GM12874 (cell line): Measurements from ENCODE around the gene CTSL.
A peak's percentile ranks its signal among the peaks of the same experiment; 100 is the strongest.

Experiments
- TF ChIP-seq, protein P1 (sequence below): IDR thresholded peaks from 2 replicates; pipeline ENCODE4 v1.5.1; 2011; ENCODE audit warnings: low read depth, mild to moderate bottlenecking, control low read depth, low read length, moderate library complexity; ENCODE audit not compliant: insufficient read depth

The CTSL gene

DNA sequence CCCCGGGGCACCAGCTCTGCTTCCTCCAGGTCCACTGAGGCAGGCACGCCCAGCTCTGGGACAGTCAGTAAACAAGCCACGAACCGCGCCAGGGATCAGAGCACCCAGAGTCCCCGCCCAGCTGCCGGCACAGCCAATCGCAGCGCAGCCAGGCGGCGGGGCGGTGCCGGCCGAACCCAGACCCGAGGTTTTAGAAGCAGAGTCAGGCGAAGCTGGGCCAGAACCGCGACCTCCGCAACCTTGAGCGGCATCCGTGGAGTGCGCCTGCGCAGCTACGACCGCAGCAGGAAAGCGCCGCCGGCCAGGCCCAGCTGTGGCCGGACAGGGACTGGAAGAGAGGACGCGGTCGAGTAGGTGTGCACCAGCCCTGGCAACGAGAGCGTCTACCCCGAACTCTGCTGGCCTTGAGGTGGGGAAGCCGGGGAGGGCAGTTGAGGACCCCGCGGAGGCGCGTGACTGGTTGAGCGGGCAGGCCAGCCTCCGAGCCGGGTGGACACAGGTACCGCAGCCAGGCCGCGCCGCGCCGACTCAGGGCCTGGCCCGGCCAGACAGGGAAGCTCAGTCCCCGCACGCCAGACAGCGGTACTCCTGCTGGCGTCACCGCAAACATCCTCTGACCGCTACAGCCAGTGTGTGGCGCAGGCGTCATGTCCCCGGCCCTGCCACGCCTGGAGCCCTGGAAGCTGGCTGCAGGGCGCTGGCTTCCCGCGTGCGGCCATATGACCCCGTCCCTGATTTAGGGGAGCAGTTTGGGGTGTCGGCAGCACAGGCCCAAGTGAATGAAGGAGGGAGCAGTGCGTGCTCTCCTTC, at the start of gene CTSL:
CTSL (plus strand) TSS at position 220 of the 810 bp plus-strand sequence. CDS start 1,485 bp downstream, outside the sequence.
- TF ChIP-seq, protein P1, sequence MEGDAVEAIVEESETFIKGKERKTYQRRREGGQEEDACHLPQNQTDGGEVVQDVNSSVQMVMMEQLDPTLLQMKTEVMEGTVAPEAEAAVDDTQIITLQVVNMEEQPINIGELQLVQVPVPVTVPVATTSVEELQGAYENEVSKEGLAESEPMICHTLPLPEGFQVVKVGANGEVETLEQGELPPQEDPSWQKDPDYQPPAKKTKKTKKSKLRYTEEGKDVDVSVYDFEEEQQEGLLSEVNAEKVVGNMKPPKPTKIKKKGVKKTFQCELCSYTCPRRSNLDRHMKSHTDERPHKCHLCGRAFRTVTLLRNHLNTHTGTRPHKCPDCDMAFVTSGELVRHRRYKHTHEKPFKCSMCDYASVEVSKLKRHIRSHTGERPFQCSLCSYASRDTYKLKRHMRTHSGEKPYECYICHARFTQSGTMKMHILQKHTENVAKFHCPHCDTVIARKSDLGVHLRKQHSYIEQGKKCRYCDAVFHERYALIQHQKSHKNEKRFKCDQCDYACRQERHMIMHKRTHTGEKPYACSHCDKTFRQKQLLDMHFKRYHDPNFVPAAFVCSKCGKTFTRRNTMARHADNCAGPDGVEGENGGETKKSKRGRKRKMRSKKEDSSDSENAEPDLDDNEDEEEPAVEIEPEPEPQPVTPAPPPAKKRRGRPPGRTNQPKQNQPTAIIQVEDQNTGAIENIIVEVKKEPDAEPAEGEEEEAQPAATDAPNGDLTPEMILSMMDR: no peak

DNA sequence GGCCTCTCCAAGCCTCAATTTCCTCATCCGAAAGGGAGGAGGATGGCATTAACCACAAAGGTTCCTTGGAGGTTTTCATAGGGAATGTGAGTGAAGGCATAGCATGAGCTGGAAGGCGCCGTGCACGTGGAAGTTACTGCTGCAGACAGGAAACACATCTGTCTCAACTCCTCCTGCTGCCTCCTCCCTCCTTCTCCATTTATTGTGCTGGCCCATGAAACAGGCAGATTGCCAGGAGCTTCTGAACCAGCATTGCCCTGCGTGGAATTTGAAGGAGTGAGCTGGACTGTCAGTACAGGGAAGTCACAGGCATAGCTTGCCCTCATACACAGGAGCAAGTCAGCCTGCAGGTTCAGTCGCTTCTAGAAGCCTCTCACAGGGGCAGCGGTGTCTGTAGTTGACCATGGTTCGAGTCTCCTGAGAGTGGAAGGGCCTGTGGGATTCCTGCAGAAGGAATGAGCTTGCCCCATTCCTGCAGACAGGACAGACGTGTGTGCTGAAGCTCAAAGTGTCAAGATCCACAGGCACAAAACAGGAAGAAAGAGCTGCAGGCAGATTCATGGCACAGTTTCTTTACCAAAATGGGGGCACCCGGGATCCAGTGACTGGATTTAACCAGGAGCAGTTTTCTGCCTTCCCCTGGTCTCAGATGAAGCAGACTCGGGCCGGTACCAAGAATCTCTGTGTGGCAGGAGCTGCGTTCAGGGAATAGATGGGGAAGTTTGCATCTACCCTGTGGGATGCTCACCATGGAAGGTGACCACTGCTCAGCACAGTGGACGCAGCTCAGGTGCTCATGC, 48.7 kb upstream of the CTSL start:
- TF ChIP-seq, protein P1: no peak

DNA sequence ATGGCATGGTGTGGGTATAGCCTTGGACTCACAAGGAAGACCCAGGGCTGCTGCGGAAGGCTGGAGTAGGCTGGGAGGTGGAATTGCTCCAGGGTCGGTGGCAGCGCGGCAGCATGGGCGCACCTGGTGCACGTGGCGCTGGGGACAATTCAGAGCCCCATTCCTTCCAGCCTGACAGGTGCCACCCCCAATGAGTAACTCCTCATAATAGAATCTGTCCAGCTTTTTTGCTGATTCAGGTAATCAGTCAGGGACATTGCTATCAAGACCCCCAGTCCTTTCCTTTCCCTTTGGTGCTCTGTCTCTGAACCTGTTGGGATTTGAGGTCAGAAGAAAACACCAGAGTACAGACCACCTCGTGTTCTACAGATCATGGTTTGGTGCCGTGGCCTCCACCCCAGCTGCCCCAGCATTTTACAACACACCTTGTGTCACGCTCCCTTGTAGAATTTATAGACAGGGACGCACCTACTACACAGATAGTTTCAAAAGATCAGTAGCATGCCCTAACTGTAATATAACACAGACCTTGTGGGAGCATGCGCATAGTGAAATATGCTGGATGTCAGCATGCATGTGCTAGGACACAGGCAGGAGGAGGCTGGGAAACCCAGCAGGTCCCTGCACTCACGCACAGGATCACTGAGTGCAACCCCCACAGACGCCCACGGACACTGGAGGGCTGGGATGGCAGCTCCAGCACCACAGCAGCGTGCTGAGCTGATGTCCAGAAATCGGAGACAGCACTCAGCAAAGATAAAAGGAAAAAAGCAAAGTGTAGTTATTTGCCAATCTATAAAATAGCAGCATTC, 47.9 kb upstream of the CTSL start:
- TF ChIP-seq, protein P1: no peak

DNA sequence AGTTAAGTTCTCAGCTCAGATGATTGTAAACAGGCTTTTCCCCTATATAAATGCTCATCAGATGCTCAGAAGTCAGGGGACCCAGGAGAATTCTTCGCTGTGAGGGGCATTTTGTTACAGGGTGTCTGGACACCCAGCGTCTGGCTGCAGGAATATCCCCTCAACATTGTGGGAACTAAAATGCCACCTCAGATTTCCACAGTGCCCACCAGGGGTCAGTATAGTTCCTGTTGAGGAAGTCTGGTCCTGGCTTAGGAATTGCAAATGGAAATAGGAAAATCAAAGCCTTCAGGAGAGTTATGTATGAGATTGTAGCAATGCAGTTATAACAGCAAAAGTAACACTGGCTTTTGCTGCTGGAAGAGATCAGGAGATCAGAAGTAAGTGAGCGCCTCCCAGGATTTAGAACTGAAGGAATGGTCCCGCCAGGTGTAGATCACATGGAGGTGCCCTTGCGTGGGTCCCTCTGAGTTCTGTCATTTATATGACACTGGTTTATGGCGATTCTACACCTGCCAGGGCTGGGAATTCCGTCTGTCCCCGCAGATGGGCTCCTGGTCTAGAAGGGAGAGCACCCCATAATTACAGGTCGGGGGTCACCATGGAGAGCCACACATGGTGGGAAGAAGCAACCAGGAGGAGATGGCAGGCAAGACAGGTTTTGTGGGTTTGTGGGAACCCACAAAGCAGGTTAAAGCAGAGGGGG, 47.1 kb upstream of the CTSL start:
- TF ChIP-seq, protein P1: peak; percentile 63

DNA sequence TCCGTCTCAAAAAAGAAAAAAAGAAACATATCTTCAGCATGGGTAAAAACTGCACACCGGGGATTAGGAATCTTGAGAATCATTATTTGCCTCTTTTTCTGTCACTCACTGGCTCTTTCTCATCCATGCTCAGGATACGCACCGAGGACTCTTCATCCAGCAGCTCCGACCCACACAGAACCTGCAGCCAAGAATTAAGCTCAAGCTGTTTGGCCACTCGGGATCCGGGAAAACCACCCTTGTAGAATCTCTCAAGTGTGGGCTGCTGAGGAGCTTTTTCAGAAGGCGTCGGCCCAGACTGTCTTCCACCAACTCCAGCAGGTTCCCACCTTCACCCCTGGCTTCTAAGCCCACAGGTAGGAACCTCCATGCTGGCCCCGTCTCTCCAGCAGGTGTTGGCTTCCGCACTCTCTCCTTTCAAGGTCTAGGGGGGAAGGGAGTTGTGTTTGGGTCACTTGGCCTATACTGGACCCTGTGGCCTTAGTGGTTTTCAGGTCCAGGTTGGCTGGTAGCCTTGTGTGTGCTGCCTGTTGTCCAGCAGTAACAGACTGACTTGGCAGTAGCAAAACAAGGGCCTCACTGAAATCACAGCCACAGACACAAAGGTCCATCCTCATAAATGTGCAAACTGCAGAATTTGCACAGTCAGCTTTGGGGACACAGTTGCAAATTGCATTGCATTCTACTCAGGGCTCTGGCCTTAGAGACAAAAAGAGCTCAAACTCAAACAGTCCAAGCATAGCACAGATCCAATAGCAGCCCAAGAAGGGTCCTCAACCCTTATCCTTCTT, 44.5 kb upstream of the CTSL start:
- TF ChIP-seq, protein P1: no peak

DNA sequence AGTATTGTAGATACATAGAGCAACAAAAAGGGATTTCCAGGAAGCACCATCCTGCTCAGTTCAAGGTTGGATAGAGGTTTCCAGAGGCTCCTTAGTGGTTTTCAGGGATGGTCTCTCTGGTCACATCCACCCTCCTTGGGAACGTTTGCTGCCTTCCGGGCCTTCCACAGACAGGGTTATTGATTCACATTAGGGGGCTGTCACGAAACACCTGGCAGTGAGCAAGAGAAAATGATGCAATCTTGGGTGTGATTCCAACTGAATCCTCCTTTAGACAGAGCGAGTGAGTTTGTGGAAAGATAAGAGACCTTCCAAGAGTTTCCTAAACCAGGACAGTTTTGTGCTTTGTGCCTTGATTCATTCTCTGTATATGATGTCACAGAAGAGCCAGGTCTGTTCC, 43.8 kb upstream of the CTSL start:
- TF ChIP-seq, protein P1: no peak
